IMR-90 (cell line): ENCODE data around the gene ASB13. TPM values are rescaled to one million over a fixed set of nuclear protein-coding genes. Genes with fewer than 3 reads are reported as not detected.
A peak's percentile ranks its signal among the peaks of the same experiment; 100 is the strongest.

Experiments used
- ATAC-seq: fragments of 200-7000 bp; cut with Tn5 transposase; 2 replicates; pipeline ENCODE4 v1.9.1; 2020; ENCODE audit warnings: low read depth, mild to moderate bottlenecking, moderate library complexity
- BruUV-seq: library from RNA; stranded (reverse); fragments of 400-500 nt; replicated peaks from 2 replicates; lab custom pipeline; 2021; lab: Mats Ljungman, UMichigan
- CTCF ChIA-PET: fragments of 300-600 bp; formaldehyde crosslinking; extraction: SDS; loops from one replicate; lab custom pipeline; 2021; ENCODE audit warnings: antibody characterized with exemption; lab: Yijun Ruan, JAX
- POLR2A ChIA-PET: fragments of 300-600 bp; sonication (Branson Sonifier 250); formaldehyde crosslinking; loops from one replicate; lab custom pipeline; 2022; ENCODE audit warnings: antibody characterized with exemption; ENCODE audit not compliant: unreplicated experiment; lab: Charles Lee
- DNase-seq: peaks from one replicate; pipeline ENCODE4 v3.0.0; 2013
- H2AFZ ChIP-seq: replicated peaks from 2 replicates; pipeline ENCODE3; 2013; ENCODE audit warnings: low read length, mild to moderate bottlenecking; ENCODE audit not compliant: poor library complexity
- H2AK5ac ChIP-seq: 2 replicates; pipeline ENCODE4 v1.6.1; 2013; ENCODE audit warnings: low read depth, low read length, inconsistent platforms
- H2AK9ac ChIP-seq: replicated peaks from 2 replicates; pipeline ENCODE3; 2013; ENCODE audit warnings: mild to moderate bottlenecking, low read depth, low read length, moderate library complexity; ENCODE audit not compliant: poor library complexity
- H2BK120ac ChIP-seq: 2 replicates; pipeline ENCODE4 v1.6.1; 2013; ENCODE audit warnings: low read depth, low read length, inconsistent platforms
- H2BK15ac ChIP-seq: 3 replicates; pipeline ENCODE4 v1.6.1; 2013; ENCODE audit warnings: low read depth, low read length, inconsistent platforms
- H2BK20ac ChIP-seq: 2 replicates; pipeline ENCODE4 v1.6.1; 2013; ENCODE audit warnings: low read depth, mild to moderate bottlenecking, inconsistent platforms, low read length, moderate library complexity
- H2BK5ac ChIP-seq: 2 replicates; pipeline ENCODE4 v1.6.1; 2013; ENCODE audit warnings: mild to moderate bottlenecking, low read depth, low read length, inconsistent platforms; ENCODE audit not compliant: poor library complexity, severe bottlenecking
- H3K14ac ChIP-seq: replicated peaks from 2 replicates; pipeline ENCODE4 v1.6.1; 2013; ENCODE audit warnings: low read depth, low read length, inconsistent platforms
- H3K18ac ChIP-seq: 2 replicates; pipeline ENCODE4 v1.6.1; 2013; ENCODE audit warnings: low read depth, low read length, control low read depth
- H3K23ac ChIP-seq: 2 replicates; pipeline ENCODE4 v1.6.1; 2013; ENCODE audit warnings: low read depth, low read length, inconsistent platforms
- H3K27ac ChIP-seq: 2 replicates; pipeline ENCODE4 v1.5.1; 2013; ENCODE audit warnings: mild to moderate bottlenecking, control low read depth, low read length; ENCODE audit not compliant: insufficient read depth
- H3K27me3 ChIP-seq: 2 replicates; pipeline ENCODE4 v1.6.1; 2013; ENCODE audit warnings: low read length; ENCODE audit not compliant: control insufficient read depth, insufficient read depth
- H3K36me3 ChIP-seq: 2 replicates; pipeline ENCODE4 v1.6.1; 2013; ENCODE audit warnings: low read length, mixed read lengths; ENCODE audit not compliant: control insufficient read depth, insufficient read depth
- H3K4ac ChIP-seq: 2 replicates; pipeline ENCODE4 v1.6.1; 2013; ENCODE audit warnings: low read depth, low read length, inconsistent platforms
- H3K4me1 ChIP-seq: 2 replicates; pipeline ENCODE4 v1.6.1; 2013; ENCODE audit warnings: low read length, mixed read lengths; ENCODE audit not compliant: control insufficient read depth, insufficient read depth
- H3K4me2 ChIP-seq: 2 replicates; pipeline ENCODE4 v1.6.1; 2013; ENCODE audit warnings: low read depth, mild to moderate bottlenecking, control low read depth, low read length, moderate library complexity
- H3K4me3 ChIP-seq: 2 replicates; pipeline ENCODE4 v1.5.1; 2013; ENCODE audit warnings: low read depth, mild to moderate bottlenecking, control low read depth, low read length, moderate library complexity; ENCODE audit not compliant: insufficient read depth
- H3K56ac ChIP-seq: 2 replicates; pipeline ENCODE4 v1.6.1; 2013; ENCODE audit warnings: low read length, inconsistent platforms; ENCODE audit not compliant: insufficient read depth; ENCODE audit errors: extremely low read depth
- H3K79me1 ChIP-seq, 2 experiments: 2 replicates each; pipeline ENCODE4 v1.6.1; 2013; ENCODE audit warnings: low read length in 2 of 2, inconsistent platforms in 1 of 2, low read depth in 1 of 2
- H3K9ac ChIP-seq: 2 replicates; pipeline ENCODE4 v1.6.1; 2013; ENCODE audit warnings: low read depth, low read length, control low read depth
- H3K9me1 ChIP-seq: 2 replicates; pipeline ENCODE4 v1.6.1; 2013; ENCODE audit warnings: low read length, inconsistent platforms; ENCODE audit not compliant: insufficient read depth
- H3K9me3 ChIP-seq: 2 replicates; pipeline ENCODE4 v1.6.1; 2013; ENCODE audit warnings: low read length; ENCODE audit not compliant: control insufficient read depth, insufficient read depth
- H4K20me1 ChIP-seq: 2 replicates; pipeline ENCODE4 v1.6.1; 2013; ENCODE audit warnings: low read length, inconsistent platforms; ENCODE audit not compliant: insufficient read depth
- H4K5ac ChIP-seq: 2 replicates; pipeline ENCODE4 v1.6.1; 2013; ENCODE audit warnings: mild to moderate bottlenecking, low read depth, low read length, control low read depth
- H4K8ac ChIP-seq, 2 experiments: 2 replicates each; pipeline ENCODE4 v1.6.1; 2013; ENCODE audit warnings: low read depth in 2 of 2, low read length in 2 of 2, control low read depth in 1 of 2, inconsistent platforms in 1 of 2
- H4K91ac ChIP-seq: 2 replicates; pipeline ENCODE4 v1.6.1; 2013; ENCODE audit warnings: low read depth, low read length, inconsistent platforms; ENCODE audit not compliant: insufficient read depth
- CEBPB ChIP-seq: IDR thresholded peaks from 2 replicates; pipeline ENCODE4 v1.6.1; 2012; ENCODE audit warnings: low read depth, low read length, improper control_type of control experiment
- MAFK ChIP-seq: IDR thresholded peaks from 2 replicates; pipeline ENCODE4 v1.6.1; 2012; ENCODE audit warnings: low read depth, low read length, improper control_type of control experiment
- MAZ ChIP-seq: IDR thresholded peaks from 2 replicates; pipeline ENCODE4 v1.6.1; 2012; ENCODE audit warnings: low read depth, mild to moderate bottlenecking, low read length, improper control_type of control experiment, moderate library complexity, borderline replicate concordance
- MXI1 ChIP-seq: IDR thresholded peaks from 2 replicates; pipeline ENCODE4 v1.6.1; 2012; ENCODE audit warnings: low read depth, mild to moderate bottlenecking, low read length, moderate library complexity, borderline replicate concordance
- NFE2L2 ChIP-seq: fragments of 150-350 bp; IDR thresholded peaks from 2 replicates; pipeline ENCODE4 v1.6.1; 2016; ENCODE audit warnings: low read depth, mild to moderate bottlenecking, low read length
- POLR2A ChIP-seq: IDR thresholded peaks from 2 replicates; pipeline ENCODE4 v1.6.1; 2012; ENCODE audit warnings: mild to moderate bottlenecking, low read depth, low read length
- RCOR1 ChIP-seq: IDR thresholded peaks from 2 replicates; pipeline ENCODE4 v1.6.1; 2012; ENCODE audit warnings: mild to moderate bottlenecking, low read length, improper control_type of control experiment; ENCODE audit not compliant: insufficient replicate concordance
- WGBS, 2 experiments: methylation state at CpG; one replicate each; pipeline versions ENCODE4 v1.1.5 to v1.1.7; 2013; ENCODE audit warnings: missing lambda C conversion rate in 2 of 2; ENCODE audit not compliant: insufficient read length in 1 of 2; ENCODE audit errors: extremely low coverage in 2 of 2; 5-methylcytosine and 5-hydroxymethylcytosine counted together
- dilution Hi-C: fragments of 300-500 bp; cut with HindIII; formaldehyde crosslinking; loops from one replicate; pipeline ENCODE4 v1.14.3; 2018; ENCODE audit warnings: low sequenced_read_pairs; ENCODE audit not compliant: unreplicated experiment
- in situ Hi-C: fragments of 300-500 bp; cut with MboI; formaldehyde crosslinking; loops from 3 replicates; pipeline ENCODE4 v1.14.3; 2019; ENCODE audit warnings: low sequenced_read_pairs, inconsistent platforms, mixed read lengths
- intact Hi-C: fragments of 100-400 bp; cut with micrococcal nuclease; formaldehyde crosslinking; loops from 2 replicates; pipeline ENCODE4 v1.10.0; 2022
- polyA plus RNA-seq, 3 experiments: library from polyadenylated mRNA; depleted of rRNA; stranded (reverse); fragments of >200 nt; gene quantifications; 2 replicates each; pipeline ENCODE4 v1.2.3, GENCODE V29; 2012; ENCODE audit warnings: low replicate concordance in 1 of 3
- total RNA-seq: library from RNA; depleted of rRNA; stranded (reverse); fragments of >200 nt; gene quantifications from 2 replicates; pipeline ENCODE4 v1.2.3, GENCODE V29; 2012
- TF ChIP-seq, protein P1 (sequence below): fragments of 150-350 bp; IDR thresholded peaks from 2 replicates; pipeline ENCODE4 v1.6.1; 2016; ENCODE audit warnings: low read depth, mild to moderate bottlenecking, low read length, moderate library complexity, borderline replicate concordance

The ASB13 gene
- total and polyA plus RNA-seq, 2 of the 4 experiments (the other 2 are of a cell fraction), result 4.6 to 6.3 TPM

- CTCF ChIA-PET, result no interaction called here
- intact Hi-C loops (no loop called here), in situ Hi-C loops (loop anchor here (25.0 kb wide), 1 partner anchor 771 kb away; the partner anchor contains the start of gene AKR1E2), dilution Hi-C loops (no loop called here)
- H2BK20ac ChIP-seq, result no peak overlapping the region
- no peak overlapping the region for H3K4ac ChIP-seq
- no peak overlapping the region for H2BK15ac ChIP-seq
- H4K91ac ChIP-seq, result no peak overlapping the region
- H3K4me3 ChIP-seq, result no peak overlapping the region
- no peak for ATAC-seq
- no TSS peak for BruUV-seq
- peaks cover 3% of the 10 kb centered on the region; the same call in 1 of the 2 replicates for H3K4me1 ChIP-seq
- H2AK5ac ChIP-seq, result no peak overlapping the region
- H3K9me3 ChIP-seq, result no peaks in the 10 kb centered on the region
- H3K27ac ChIP-seq, result no peak overlapping the region
- no peak overlapping the region for H3K9ac ChIP-seq
- peak overlapping the region; percentile 68 for H2AFZ ChIP-seq
- 0 out of 2 replicates have a peak overlapping the region, but pooled peaks have one; percentile 10 for H3K14ac ChIP-seq
- H3K79me1 ChIP-seq, result no peaks in the 10 kb centered on the region
- no peak overlapping the region for H4K8ac ChIP-seq
- peaks cover 1% of the 10 kb centered on the region; the same call in 1 of the 2 replicates for H3K9me1 ChIP-seq
- no peak overlapping the region for H3K56ac ChIP-seq
- no peaks in the 10 kb centered on the region; the same call in 1 of the 2 replicates for H3K27me3 ChIP-seq
- peak overlapping the region; percentile 30; the same call in 1 of the 2 replicates for H3K18ac ChIP-seq
- H3K4me2 ChIP-seq, result peak overlapping the region; percentile 36; the same call in 1 of the 2 replicates
- H2BK120ac ChIP-seq, result no peak overlapping the region
- no peak overlapping the region for H2BK5ac ChIP-seq
- H4K20me1 ChIP-seq, result no peaks in the 10 kb centered on the region
- H4K5ac ChIP-seq, result peak overlapping the region; percentile 54; the same call in 1 of the 2 replicates
- no peak overlapping the region for H3K23ac ChIP-seq
- TF ChIP-seq MAZ (no peak), CEBPB (no peak), MXI1 (no peak), NFE2L2 (no peak), RCOR1 (no peak), POLR2A (no peak), MAFK (no peak)
- TF ChIP-seq, protein P1, sequence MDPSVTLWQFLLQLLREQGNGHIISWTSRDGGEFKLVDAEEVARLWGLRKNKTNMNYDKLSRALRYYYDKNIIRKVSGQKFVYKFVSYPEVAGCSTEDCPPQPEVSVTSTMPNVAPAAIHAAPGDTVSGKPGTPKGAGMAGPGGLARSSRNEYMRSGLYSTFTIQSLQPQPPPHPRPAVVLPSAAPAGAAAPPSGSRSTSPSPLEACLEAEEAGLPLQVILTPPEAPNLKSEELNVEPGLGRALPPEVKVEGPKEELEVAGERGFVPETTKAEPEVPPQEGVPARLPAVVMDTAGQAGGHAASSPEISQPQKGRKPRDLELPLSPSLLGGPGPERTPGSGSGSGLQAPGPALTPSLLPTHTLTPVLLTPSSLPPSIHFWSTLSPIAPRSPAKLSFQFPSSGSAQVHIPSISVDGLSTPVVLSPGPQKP, result no peak
- POLR2A ChIA-PET, result no interaction called here
- WGBS, 2 experiments, result 88% methylated on average over 5 of the region's 12 CpGs; no CpG with 5 or more reads in 1 of the 2 experiments
- no peaks in the 10 kb centered on the region for H3K36me3 ChIP-seq
- H2AK9ac ChIP-seq, result no peak overlapping the region
- DNase-seq, result no peak
These were observed 57.7 kb downstream of the ASB13 start for GRCh38 chr10:5608608-5609220.
